SH-SY5Y (cell line): ENCODE measurements around the gene DRC3.

ENCODE experiments used
- GATA2 ChIP-seq: IDR thresholded peaks from 2 replicates; pipeline ENCODE4 v1.6.1; 2011; ENCODE audit warnings: mild to moderate bottlenecking, low read depth, low read length
- GATA3 ChIP-seq: IDR thresholded peaks from 2 replicates; pipeline ENCODE4 v1.6.1; 2011; ENCODE audit warnings: low read depth, mild to moderate bottlenecking, low read length, moderate library complexity

DNA sequence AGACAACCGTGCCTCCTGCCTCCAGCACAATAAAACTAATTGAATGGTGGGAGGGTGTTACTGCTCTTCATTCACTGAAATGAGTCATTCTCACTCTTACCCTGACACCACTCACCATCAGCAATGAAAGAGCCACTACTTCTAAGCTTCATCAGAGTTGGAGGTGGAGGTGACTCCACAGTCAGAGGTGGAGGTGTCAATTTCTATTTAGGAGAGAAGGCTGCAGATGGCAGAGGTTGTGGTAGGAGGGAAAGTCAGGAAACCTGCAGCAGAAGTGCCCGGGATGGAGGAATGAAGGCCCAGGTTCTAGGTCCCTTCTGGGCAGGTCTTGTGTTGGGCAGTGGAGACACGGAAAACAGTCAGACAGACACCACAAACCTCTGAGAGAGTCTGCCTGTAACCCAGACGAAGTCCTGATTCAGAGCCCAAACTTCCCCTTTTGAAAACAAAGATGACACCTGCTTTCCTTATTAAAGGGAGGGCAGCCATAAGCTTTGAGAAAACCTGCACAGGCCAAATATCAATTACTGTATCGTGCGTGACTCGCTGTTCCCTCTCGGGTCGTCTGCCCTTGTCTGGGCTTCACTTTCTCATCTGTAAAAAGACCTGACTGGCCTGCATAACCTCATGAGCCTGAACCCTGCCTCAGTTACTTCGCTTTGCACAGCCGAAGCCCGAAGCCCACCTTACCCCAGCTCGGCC lies 65.6 kb downstream of the DRC3 start:
- TF ChIP-seq GATA3 = no peak
- TF ChIP-seq GATA2 = no peak
